Neural progenitor cell (in vitro differentiated cells): Measurements from ENCODE around the gene RFK. TPM values are rescaled to one million over a fixed set of nuclear protein-coding genes. Genes with fewer than 3 reads are reported as not detected.

ENCODE experiments used
- DNase-seq: peaks from one replicate; pipeline ENCODE4 v3.0.0-alpha.2; 2016; ENCODE audit warnings: low spot score
- H2AFZ ChIP-seq: fragments of 200-600 bp; sonication (generic); replicated peaks from 2 replicates; pipeline ENCODE4 v1.6.1; 2016; ENCODE audit warnings: antibody characterized with exemption
- H3F3A ChIP-seq: fragments of 200-600 bp; sonication (generic); 2 replicates; pipeline ENCODE4 v1.6.1; 2016; ENCODE audit warnings: antibody characterized with exemption, low read depth
- H3K27ac ChIP-seq: fragments of 200-600 bp; sonication (generic); 2 replicates; pipeline ENCODE4 v1.5.1; 2016; ENCODE audit warnings: mild to moderate bottlenecking
- H3K27me3 ChIP-seq: fragments of 200-600 bp; sonication (generic); 2 replicates; pipeline ENCODE4 v1.6.1; 2016; ENCODE audit warnings: mild to moderate bottlenecking, moderate library complexity
- H3K36me3 ChIP-seq: fragments of 200-600 bp; sonication (generic); 2 replicates; pipeline ENCODE4 v1.5.1; 2016
- H3K4me1 ChIP-seq: fragments of 200-600 bp; sonication (generic); 2 replicates; pipeline ENCODE4 v1.6.1; 2016; ENCODE audit warnings: mixed run types
- H3K4me2 ChIP-seq: fragments of 200-600 bp; sonication (generic); 2 replicates; pipeline ENCODE4 v1.6.1; 2016
- H3K4me3 ChIP-seq: fragments of 200-600 bp; sonication (generic); 2 replicates; pipeline ENCODE4 v1.5.1; 2016
- H3K79me2 ChIP-seq: fragments of 200-600 bp; sonication (generic); 2 replicates; pipeline ENCODE4 v1.6.1; 2016; ENCODE audit warnings: low read depth
- H3K9ac ChIP-seq: fragments of 200-600 bp; sonication (generic); 2 replicates; pipeline ENCODE4 v1.6.1; 2016
- H3K9me3 ChIP-seq: fragments of 200-600 bp; sonication (generic); 2 replicates; pipeline ENCODE4 v1.5.1; 2016; ENCODE audit warnings: low read depth
- H4K20me1 ChIP-seq: fragments of 200-600 bp; sonication (generic); 2 replicates; pipeline ENCODE4 v1.6.1; 2016; ENCODE audit warnings: low read depth
- H3K27ac Mint-ChIP-seq: 3 replicates; pipeline ENCODE4 v1.8.0; 2021; ENCODE audit warnings: mixed read lengths
- H3K27me3 Mint-ChIP-seq: 2 replicates; pipeline ENCODE4 v1.8.0; 2022; ENCODE audit warnings: low read depth, mild to moderate bottlenecking, inconsistent platforms, moderate library complexity, mixed read lengths; ENCODE audit not compliant: insufficient read depth
- H3K36me3 Mint-ChIP-seq: 3 replicates; pipeline ENCODE4 v1.8.0; 2021; ENCODE audit warnings: mixed read lengths
- H3K4me1 Mint-ChIP-seq: 3 replicates; pipeline ENCODE4 v1.8.0; 2021; ENCODE audit warnings: mixed read lengths
- H3K4me3 Mint-ChIP-seq: 3 replicates; pipeline ENCODE4 v1.8.0; 2021; ENCODE audit warnings: mild to moderate bottlenecking, moderate library complexity, mixed read lengths
- H3K9me3 Mint-ChIP-seq: 3 replicates; pipeline ENCODE4 v1.8.0; 2020; ENCODE audit warnings: mixed read lengths
- CTCF ChIP-seq: fragments of 200-600 bp; sonication (generic); IDR thresholded peaks from 2 replicates; pipeline ENCODE4 v1.5.1; 2017; ENCODE audit warnings: antibody characterized with exemption, mild to moderate bottlenecking
- EZH2 ChIP-seq: fragments of 200-600 bp; sonication (generic); IDR thresholded peaks from 2 replicates; pipeline ENCODE4 v1.6.1; 2017; ENCODE audit warnings: antibody characterized with exemption, mild to moderate bottlenecking, moderate library complexity
- EZH2phosphoT487 ChIP-seq: fragments of 200-600 bp; sonication (generic); IDR thresholded peaks from 2 replicates; pipeline ENCODE4 v1.6.1; 2017; ENCODE audit warnings: antibody characterized with exemption
- total RNA-seq: library from RNA; depleted of rRNA; stranded (reverse); fragments of >200 nt; gene quantifications from 2 replicates; pipeline ENCODE4 v1.2.3, GENCODE V29; 2015; ENCODE audit warnings: low replicate concordance

RFK gene
- total RNA-seq, 1 donor from 2014 or later, result 24.7 TPM

- H2AFZ ChIP-seq, result no peak overlapping the region
- H3K36me3 ChIP-seq, result no peaks in the 10 kb centered on the region
- no peak overlapping the region for H3K4me3 ChIP-seq
- DNase-seq, result no peak
- TF ChIP-seq EZH2phosphoT487 (no peak), EZH2 (no peak), CTCF (no peak)
- peaks cover 4% of the 10 kb centered on the region for H3K4me1 ChIP-seq
- peaks cover 14% of the 10 kb centered on the region for H3K9me3 Mint-ChIP-seq
- H3K9ac ChIP-seq, result no peak overlapping the region
- H3F3A ChIP-seq, result no peaks in the 10 kb centered on the region
- no peaks in the 10 kb centered on the region for H3K79me2 ChIP-seq
- H3K4me1 Mint-ChIP-seq, result no peaks in the 10 kb centered on the region
- H4K20me1 ChIP-seq, result no peaks in the 10 kb centered on the region
- no peak overlapping the region for H3K4me2 ChIP-seq
- no peak overlapping the region for H3K27ac ChIP-seq
- H3K27me3 ChIP-seq, result no peaks in the 10 kb centered on the region
- H3K4me3 Mint-ChIP-seq, result no peak overlapping the region
- peaks cover 2% of the 10 kb centered on the region for H3K27me3 Mint-ChIP-seq
- H3K9me3 ChIP-seq, result no peaks in the 10 kb centered on the region
- no peaks in the 10 kb centered on the region for H3K36me3 Mint-ChIP-seq
- no peak overlapping the region for H3K27ac Mint-ChIP-seq
Observed at GRCh38 chr9:76415154-76415553, 20.9 kb upstream of the RFK start.

- Histone ChIP-seq H3K9ac (no peak overlapping the region), H2AFZ (no peak overlapping the region), H3K27ac (no peak overlapping the region), H3K79me2 (no peaks in the 10 kb centered on the region), H3K36me3 (no peaks in the 10 kb centered on the region), H3K9me3 (no peaks in the 10 kb centered on the region), H3F3A (no peaks in the 10 kb centered on the region), H3K27me3 (no peaks in the 10 kb centered on the region), H4K20me1 (no peaks in the 10 kb centered on the region), H3K4me3 (no peak overlapping the region), H3K4me2 (no peak overlapping the region), H3K4me1 (peaks cover 4% of the 10 kb centered on the region)
- Mint-ChIP-seq H3K27ac (no peak overlapping the region), H3K27me3 (peaks cover 2% of the 10 kb centered on the region), H3K36me3 (no peaks in the 10 kb centered on the region), H3K4me3 (no peak overlapping the region), H3K4me1 (no peaks in the 10 kb centered on the region), H3K9me3 (peaks cover 14% of the 10 kb centered on the region)
- no peak for DNase-seq
- TF ChIP-seq EZH2 (no peak), CTCF (no peak), EZH2phosphoT487 (no peak)
Observed at GRCh38 chr9:76414661-76415060, 20.4 kb upstream of the RFK start.

- Histone ChIP-seq H3K4me1 (peaks cover 4% of the 10 kb centered on the region), H3K79me2 (no peaks in the 10 kb centered on the region), H3K27me3 (no peaks in the 10 kb centered on the region), H3K9me3 (no peaks in the 10 kb centered on the region), H3K4me3 (no peak overlapping the region), H4K20me1 (no peaks in the 10 kb centered on the region), H3K36me3 (no peaks in the 10 kb centered on the region), H3K4me2 (no peak overlapping the region), H3K9ac (no peak overlapping the region), H2AFZ (no peak overlapping the region), H3F3A (no peaks in the 10 kb centered on the region), H3K27ac (no peak overlapping the region)
- H3K4me3 Mint-ChIP-seq, result no peak overlapping the region
- H3K27me3 Mint-ChIP-seq, result no peaks in the 10 kb centered on the region
- no peaks in the 10 kb centered on the region for H3K4me1 Mint-ChIP-seq
- no peak overlapping the region for H3K27ac Mint-ChIP-seq
- no peaks in the 10 kb centered on the region for H3K36me3 Mint-ChIP-seq
- TF ChIP-seq CTCF (no peak), EZH2phosphoT487 (no peak), EZH2 (no peak)
- DNase-seq, result no peak
- peaks cover 14% of the 10 kb centered on the region for H3K9me3 Mint-ChIP-seq
Observed at GRCh38 chr9:76413658-76414057, 19.4 kb upstream of the RFK start.

- no peaks in the 10 kb centered on the region for H3K4me1 Mint-ChIP-seq
- no peaks in the 10 kb centered on the region for H3F3A ChIP-seq
- no peaks in the 10 kb centered on the region for H3K27me3 ChIP-seq
- peaks cover 4% of the 10 kb centered on the region for H3K4me1 ChIP-seq
- no peak for DNase-seq
- no peak overlapping the region for H3K4me3 ChIP-seq
- no peaks in the 10 kb centered on the region for H3K9me3 ChIP-seq
- no peaks in the 10 kb centered on the region for H3K36me3 Mint-ChIP-seq
- H4K20me1 ChIP-seq, result no peaks in the 10 kb centered on the region
- no peak overlapping the region for H3K4me2 ChIP-seq
- no peak overlapping the region for H3K27ac ChIP-seq
- H2AFZ ChIP-seq, result no peak overlapping the region
- H3K27ac Mint-ChIP-seq, result no peak overlapping the region
- no peak for TF ChIP-seq CTCF
- TF ChIP-seq EZH2, result no peak
- TF ChIP-seq EZH2phosphoT487, result no peak
- H3K4me3 Mint-ChIP-seq, result no peak overlapping the region
- H3K9me3 Mint-ChIP-seq, result peaks cover 14% of the 10 kb centered on the region
- no peaks in the 10 kb centered on the region for H3K36me3 ChIP-seq
- H3K79me2 ChIP-seq, result no peaks in the 10 kb centered on the region
- no peak overlapping the region for H3K9ac ChIP-seq
- no peaks in the 10 kb centered on the region for H3K27me3 Mint-ChIP-seq
Observed at GRCh38 chr9:76412638-76413037, 18.4 kb upstream of the RFK start.
